ENCODE measurements around the gene SPIRE1. TPM values are rescaled to one million over a fixed set of nuclear protein-coding genes. Genes with fewer than 3 reads are reported as not detected.
A peak's percentile ranks its signal among the peaks of the same experiment; 100 is the strongest.

SPIRE1 gene
- total and polyA plus RNA-seq, 12 donors = 8.4 to 65.3 (median 47.4) TPM

GRCh38 chr18:12405066-12405465 is 252.8 kb downstream of the SPIRE1 start:
- no peak overlapping the region for H3K4me3 ChIP-seq
- no peak overlapping the region for H3K27ac ChIP-seq
- peaks cover 0 to 26% (median 15%) of the 10 kb centered on the region in 9 donors for H3K4me1 ChIP-seq
- H3K36me3 ChIP-seq = no peaks in the 10 kb centered on the region
- 87 to 89% methylated on average over 3 of the region's 3 CpGs for WGBS, 2 donors
- DNase-seq (no peak), ATAC-seq (no peak)
- intact Hi-C loops (cut with DNase I) = loop anchor here in 4 of 10 donors (5.0 to 10.0 kb wide), 2 partner anchors 50 to 252 kb away; partner anchors contain the start of gene SPIRE1 (in 3 of the 4)
- H3K27me3 ChIP-seq = peaks cover 0 to 35% (median 10%) of the 10 kb centered on the region in 7 donors
- TF ChIP-seq, protein P1, sequence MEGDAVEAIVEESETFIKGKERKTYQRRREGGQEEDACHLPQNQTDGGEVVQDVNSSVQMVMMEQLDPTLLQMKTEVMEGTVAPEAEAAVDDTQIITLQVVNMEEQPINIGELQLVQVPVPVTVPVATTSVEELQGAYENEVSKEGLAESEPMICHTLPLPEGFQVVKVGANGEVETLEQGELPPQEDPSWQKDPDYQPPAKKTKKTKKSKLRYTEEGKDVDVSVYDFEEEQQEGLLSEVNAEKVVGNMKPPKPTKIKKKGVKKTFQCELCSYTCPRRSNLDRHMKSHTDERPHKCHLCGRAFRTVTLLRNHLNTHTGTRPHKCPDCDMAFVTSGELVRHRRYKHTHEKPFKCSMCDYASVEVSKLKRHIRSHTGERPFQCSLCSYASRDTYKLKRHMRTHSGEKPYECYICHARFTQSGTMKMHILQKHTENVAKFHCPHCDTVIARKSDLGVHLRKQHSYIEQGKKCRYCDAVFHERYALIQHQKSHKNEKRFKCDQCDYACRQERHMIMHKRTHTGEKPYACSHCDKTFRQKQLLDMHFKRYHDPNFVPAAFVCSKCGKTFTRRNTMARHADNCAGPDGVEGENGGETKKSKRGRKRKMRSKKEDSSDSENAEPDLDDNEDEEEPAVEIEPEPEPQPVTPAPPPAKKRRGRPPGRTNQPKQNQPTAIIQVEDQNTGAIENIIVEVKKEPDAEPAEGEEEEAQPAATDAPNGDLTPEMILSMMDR (IDR thresholded peaks at IDR 0.05) = no peak
- H3K9me3 ChIP-seq = no peaks in the 10 kb centered on the region

- H3K9me3 ChIP-seq = no peaks in the 10 kb centered on the region
- no peak overlapping the region for H3K4me3 ChIP-seq
- peaks cover 0 to 35% (median 10%) of the 10 kb centered on the region in 7 donors for H3K27me3 ChIP-seq
- ATAC-seq = no peak
- 61 to 66% methylated on average over 6 of the region's 6 CpGs for WGBS, 2 donors
- DNase-seq = no peak
- no peaks in the 10 kb centered on the region for H3K36me3 ChIP-seq
- peaks cover 0 to 20% (median 11%) of the 10 kb centered on the region in 9 donors for H3K4me1 ChIP-seq
- TF ChIP-seq, protein P1 (IDR thresholded peaks at IDR 0.05) = no peak
- peak overlapping the region in 1 of 10 donors; percentile 26 for H3K27ac ChIP-seq
- intact Hi-C loops (cut with DNase I) = loop anchor here in 1 of 10 donors (10.0 kb wide), 1 partner anchor 51 kb away; no protein-coding TSS in a partner anchor
Observed at GRCh38 chr18:12403601-12404506, 254.1 kb downstream of the SPIRE1 start.

DNA sequence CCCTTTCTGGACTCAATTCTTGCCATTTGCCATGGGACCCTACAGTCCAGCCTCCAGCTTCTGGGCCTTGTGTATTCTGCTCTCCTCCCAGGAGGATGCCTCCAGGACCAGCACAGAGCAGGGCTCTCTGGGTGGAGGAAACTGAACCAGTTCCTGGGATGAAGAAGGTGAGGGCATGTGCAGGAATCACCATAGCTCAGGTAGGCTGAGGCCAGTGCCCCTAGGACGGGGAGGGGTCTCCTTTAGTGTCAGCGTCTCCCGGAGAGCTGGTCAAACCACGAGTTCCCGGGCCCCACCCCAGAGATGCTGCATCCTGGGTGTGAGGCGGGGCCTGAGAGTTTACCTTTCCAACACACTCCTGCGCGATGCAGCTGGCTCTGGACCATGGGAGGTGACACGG is 256.0 kb downstream of the SPIRE1 start:
- 78 to 85% methylated on average over 9 of the region's 9 CpGs for WGBS, 2 donors
- ATAC-seq = no peak
- intact Hi-C loops (cut with DNase I) = loop anchor here in 1 of 10 donors (10.0 kb wide), 1 partner anchor 53 kb away; no protein-coding TSS in a partner anchor

DNA sequence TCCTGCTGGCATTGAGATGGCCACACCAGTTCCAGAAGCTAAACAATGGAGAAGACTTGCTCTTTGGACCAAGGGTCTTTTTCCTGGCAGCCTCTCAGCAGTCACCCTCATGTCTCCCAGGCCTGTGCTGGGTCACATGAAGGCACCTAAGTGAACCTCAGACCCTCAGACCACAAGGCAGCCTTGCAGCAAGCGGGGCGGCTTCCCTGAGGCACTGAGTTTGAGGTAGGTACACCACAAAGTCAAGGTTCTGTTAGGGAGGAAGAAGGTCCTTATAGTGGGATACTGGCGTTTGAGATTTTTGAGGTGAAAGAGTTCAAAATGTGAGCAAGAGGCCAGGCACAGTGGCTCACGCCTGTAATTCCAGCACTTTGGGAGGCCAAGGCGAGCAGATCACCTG is 258.7 kb downstream of the SPIRE1 start:
- Histone ChIP-seq H3K36me3 (no peaks in the 10 kb centered on the region), H3K4me1 (peaks cover 0 to 5% (median 0%) of the 10 kb centered on the region in 9 donors), H3K27me3 (peaks cover 0 to 8% (median 3%) of the 10 kb centered on the region in 7 donors), H3K9me3 (no peaks in the 10 kb centered on the region), H3K4me3 (no peak overlapping the region), H3K27ac (no peak overlapping the region)
- TF ChIP-seq, protein P1 (IDR thresholded peaks at IDR 0.05) = no peak
- WGBS, 2 donors = 96 to 97% methylated on average over 5 of the region's 5 CpGs
- no peak for DNase-seq
- intact Hi-C loops (cut with DNase I) = loop anchor here in 1 of 10 donors (10.0 kb wide), 1 partner anchor 86 kb away; no protein-coding TSS in a partner anchor
- ATAC-seq = no peak

More for the DNA sequence above, 256.0 kb downstream of the SPIRE1 start:
- Histone ChIP-seq H3K27me3 (peaks cover 0 to 33% (median 10%) of the 10 kb centered on the region in 7 donors), H3K36me3 (no peaks in the 10 kb centered on the region), H3K4me3 (no peak overlapping the region), H3K9me3 (no peaks in the 10 kb centered on the region), H3K4me1 (peaks cover 0 to 6% (median 0%) of the 10 kb centered on the region in 9 donors), H3K27ac (no peak overlapping the region)
- no peak for DNase-seq
- TF ChIP-seq, protein P1 (IDR thresholded peaks at IDR 0.05) = no peak
